GM19468 (cell line): Measurements from ENCODE around the gene GABPB2.

Source experiments
- ATAC-seq: cut with Tn5 transposase; IDR thresholded peaks from one replicate; pipeline ENCODE4 v1.9.1; 2021; ENCODE audit warnings: mild to moderate bottlenecking, moderate library complexity, moderate number of reproducible peaks; ENCODE audit not compliant: unreplicated experiment; ENCODE audit errors: extremely low read depth

The GABPB2 gene

GRCh38 chr1:151131701-151132334 lies 61.3 kb downstream of the GABPB2 start:
- ATAC-seq = no peak

- no peak for ATAC-seq
These were observed 61.9 kb downstream of the GABPB2 start for GRCh38 chr1:151132335-151133017.

DNA sequence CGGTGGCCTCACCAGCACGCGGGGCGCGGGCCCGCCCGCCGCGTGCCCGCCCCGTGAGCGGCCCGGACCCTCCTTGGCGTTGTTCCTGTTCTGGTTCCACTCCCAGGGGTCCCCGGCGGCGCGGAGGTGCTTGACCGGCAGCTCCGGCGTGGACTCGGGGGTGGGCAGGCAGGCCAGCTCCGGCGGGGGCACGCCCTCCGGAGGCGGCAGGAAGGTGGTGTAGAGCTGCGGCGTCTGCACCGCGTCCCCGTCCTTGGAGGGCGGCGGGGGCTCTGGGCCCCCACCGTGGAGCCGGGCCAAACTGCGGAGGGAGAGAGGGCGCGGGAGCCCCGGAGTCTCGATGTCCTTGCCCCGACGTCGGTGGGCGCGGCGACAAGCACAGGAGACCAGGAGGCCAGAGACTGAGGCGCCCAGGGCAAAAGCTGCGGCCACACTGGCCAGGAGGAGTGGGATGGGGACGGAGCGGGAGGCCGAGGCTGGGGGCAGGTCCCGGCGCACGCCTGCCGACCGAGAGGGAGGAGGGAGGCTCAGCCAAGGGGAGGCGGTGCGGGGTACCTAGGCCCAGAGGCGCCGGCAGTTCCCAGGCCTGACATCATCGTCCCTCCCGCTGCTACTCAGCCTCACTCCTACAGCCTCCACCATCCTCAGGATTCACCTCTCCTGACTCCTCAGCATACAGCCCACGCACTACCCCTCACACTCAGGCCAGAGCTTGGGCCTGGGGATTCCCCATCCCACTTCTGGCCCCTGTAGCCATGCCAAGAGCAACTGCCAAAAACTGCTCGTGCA lies 62.7 kb downstream of the GABPB2 start:
- no peak for ATAC-seq

- no peak for ATAC-seq
These were observed 63.8 kb downstream of the GABPB2 start for GRCh38 chr1:151134396-151134795.

GRCh38 chr1:151134991-151135390 lies 64.4 kb downstream of the GABPB2 start:
- ATAC-seq = no peak

- no peak for ATAC-seq
These were observed 65.1 kb downstream of the GABPB2 start for GRCh38 chr1:151135433-151136385.

DNA sequence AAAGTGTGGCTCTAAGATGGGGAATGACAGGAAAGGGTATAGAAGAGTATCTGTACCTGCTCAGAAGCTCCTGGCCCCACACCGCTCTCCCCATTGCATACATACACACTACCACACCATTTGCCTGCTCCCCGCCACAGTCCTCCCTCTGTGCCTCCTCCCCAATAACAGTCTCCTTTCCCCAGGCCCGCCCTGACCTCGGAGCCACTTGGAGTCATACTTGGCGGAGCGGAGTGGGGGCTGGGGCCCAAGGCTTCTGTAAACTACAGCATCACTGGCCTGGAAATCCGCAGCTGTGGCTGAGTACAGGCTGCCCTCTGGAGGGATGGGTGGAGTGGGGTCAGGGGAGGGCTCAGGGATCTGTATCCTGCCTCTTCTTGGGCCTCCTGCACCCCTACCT lies 67.2 kb downstream of the GABPB2 start:
- ATAC-seq = no peak

DNA sequence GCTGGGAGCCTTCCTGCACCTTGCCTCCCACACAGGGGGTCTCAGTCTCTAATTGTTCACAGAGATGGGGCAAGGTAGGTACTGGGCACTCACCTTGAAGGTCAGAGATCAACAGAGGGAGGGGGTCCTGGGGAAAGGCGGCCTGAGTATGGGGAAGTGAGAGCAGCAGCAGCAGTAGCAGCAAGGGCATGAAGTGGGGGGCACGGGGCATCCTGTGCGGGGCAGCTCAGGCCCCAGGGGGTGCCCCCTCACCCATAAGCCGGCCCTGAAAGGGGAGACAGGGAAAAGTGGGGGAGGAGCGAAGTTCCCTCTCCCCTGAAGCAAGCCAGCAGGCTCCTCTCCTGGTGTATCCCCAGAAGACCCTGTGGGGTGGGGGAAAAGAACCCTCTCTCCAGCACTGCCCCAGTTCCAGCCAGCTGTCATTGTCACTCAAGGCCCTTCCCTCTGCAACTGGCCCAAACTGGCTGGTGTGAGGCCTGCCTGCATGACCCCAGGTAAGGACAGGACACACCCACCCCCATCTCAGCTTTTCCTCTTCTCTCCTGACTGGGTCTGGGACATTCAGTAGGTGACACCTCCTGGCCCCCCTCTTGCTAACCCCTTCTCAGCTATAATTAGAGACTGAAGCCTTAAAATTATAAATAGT lies 72.0 kb downstream of the GABPB2 start:
- no peak for ATAC-seq

DNA sequence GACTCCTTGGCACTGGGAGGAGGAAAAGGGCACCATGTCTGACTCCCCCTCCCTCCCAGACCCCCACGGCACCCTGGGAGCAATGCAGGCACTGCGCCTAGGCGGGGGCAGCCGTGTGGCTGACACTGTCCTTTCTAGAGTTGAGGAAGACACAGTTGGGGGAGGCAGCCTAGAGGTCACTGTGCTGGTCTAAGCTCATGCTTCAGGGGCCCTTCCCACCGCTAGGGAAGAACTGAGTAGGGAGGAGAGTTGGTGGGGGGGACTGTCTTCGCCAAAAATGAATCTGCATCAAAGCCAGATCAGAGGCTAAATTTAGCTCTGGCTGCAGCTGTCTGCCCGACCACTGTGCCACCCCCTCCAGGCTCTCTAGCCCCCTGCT lies 72.5 kb downstream of the GABPB2 start:
- ATAC-seq = no peak

DNA sequence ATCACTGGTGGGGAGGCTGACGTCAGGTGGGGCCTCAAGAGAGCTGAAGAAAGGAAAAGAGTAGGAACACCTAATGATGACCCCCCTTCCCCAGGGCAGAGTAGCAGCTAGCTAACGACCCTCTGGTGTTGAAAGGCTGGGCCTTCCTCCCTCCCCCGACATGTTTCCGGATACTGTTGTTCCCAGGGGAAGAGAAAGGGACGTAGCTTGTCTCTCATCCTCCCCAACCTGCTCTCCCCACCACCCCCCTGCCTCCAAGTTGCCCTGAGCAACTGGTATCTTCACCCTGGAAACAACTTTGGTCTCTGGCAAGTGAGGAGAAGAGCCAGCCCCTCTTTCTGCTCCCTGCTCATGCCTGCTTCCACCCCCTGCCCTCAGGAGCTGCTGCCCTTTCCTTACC lies 73.4 kb downstream of the GABPB2 start:
- ATAC-seq = no peak

DNA sequence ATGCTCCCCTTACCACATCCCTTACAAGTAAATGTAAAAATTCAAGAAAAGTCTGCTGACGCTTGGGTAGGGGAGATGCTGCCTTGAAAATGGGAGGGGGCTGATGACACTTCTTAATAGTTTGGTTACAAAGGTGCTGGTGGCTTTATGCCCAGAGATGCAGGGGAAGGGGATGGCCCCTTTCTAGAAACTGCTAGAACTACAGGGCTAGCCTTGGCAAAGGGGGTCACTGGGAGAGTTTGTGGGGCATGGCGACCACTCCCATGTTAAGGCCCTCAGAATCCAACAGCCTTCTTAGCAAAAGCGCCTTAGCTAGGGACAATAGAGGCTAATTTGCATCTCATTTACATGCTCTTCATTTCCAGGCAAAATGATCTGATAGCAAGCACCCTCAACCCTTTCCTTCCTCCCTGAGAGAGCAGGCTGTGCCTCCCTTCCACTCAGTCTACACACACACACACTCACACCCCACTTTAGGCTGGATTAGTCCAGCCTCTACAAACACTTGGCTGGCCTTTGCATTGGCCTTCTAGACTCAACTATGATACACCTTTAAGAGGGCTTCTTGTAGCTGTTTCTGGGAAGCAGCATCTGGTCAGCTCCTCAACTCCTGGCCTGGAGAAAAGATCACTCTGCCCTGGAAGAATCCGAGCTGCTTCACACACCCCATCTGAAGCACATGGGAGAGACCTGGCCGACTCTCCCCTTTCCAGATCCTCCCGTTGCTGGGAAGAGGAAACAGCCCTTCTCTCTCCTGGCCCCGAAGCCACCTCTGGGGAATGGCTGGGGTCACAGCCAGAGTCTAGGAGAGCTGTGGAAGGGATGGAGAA lies 74.1 kb downstream of the GABPB2 start:
- ATAC-seq = no peak

DNA sequence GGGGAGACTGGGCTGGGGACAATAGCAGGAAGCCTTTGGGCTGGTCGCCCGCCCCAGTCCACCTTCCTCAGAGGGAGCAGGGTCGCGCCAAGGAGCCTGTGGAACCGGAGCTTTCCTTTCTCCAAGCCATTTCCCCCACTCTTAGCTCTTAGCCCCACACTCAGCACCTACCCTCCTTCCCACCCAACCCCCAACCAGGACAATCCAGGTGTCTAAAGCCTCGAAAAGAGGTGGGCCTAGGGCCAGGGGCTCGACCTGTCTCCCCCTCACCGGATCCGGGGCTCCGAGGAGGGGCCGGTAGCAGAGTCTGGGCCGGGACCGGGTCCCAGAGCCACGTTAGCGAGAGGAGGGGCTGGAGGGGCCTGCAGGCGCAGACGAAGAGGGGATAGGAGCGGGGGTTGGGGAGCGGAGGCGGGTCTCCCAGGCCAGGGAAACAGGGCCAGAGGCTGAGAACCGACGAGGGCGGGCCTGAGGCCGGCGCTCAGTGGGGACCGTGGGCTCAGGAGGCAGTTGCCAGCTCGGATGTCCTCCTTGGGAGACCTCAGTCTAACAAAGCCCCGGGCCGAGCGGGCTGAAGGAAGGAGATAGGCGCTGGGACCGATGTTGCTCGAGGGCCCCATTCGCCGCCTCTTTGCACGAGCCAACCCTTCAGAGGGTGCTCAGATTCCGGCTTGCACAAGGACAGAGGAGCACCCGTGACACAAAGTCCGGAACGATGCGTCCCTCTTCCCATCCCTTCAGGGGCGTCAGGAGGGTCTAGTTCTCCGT lies 74.9 kb downstream of the GABPB2 start:
- no peak for ATAC-seq

GRCh38 chr1:151146072-151146411 lies 75.5 kb downstream of the GABPB2 start:
- no peak for ATAC-seq

DNA sequence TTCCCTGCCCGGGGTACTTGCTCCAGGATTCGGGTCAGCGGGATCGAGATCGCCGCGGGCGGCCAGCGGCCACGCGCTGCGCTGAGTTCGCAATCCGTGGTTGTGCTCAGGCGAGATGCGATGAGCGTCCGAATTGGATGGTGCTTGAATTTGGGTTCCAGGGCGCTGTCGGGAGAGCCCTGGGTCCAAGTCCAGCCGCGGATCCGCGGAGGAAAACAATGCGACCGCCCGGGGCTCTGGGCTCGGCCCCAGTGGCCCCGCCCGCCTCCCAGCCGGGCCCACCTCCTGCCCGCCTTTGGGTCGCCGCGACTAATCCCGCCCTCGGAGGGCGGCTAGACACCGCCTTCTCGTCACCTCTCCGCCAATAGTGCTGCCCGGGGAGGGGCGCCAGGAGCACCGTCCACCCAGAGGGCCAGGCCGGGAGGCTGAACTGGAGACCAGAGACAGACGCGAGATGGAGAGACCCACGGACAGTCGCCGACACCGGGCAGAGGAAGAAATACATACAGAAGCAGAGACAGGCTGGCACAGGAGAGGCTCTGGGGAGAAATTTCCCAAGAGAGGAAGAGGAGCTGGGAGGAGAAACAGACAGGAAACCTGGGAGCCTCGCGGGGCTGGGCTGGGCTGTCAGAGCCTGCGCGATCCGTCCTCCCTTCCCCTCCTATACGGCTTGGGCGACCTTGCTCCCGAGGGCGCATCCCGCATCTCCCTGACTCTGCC lies 76.0 kb downstream of the GABPB2 start, which contains the start of gene SEMA6C:
TSS of gene SEMA6C (minus strand) at position 220 of the 720 bp plus-strand sequence. CDS start 4,010 bp downstream, outside the sequence.
- peak; percentile 89 for ATAC-seq

- ATAC-seq = no peak
These were observed 76.6 kb downstream of the GABPB2 start for GRCh38 chr1:151147132-151147503.

- ATAC-seq = no peak
These were observed 77.1 kb downstream of the GABPB2 start for GRCh38 chr1:151147665-151148064.

DNA sequence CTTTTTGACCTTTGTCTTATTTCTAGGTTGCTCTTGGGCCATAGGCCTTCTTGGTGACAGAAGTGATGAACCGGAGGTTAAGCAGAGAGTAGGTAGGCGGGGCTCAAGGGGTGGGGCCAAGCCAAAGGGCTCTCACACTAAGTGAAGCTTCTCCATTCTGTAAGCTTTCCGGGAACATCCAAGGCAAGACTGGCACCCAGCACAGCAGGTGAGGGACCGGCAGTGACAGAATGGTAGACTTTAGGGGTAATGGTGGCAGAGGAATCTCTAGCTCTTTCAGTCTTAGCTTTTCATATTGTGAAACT lies 85.9 kb downstream of the GABPB2 start, which contains the start of gene TNFAIP8L2:
TSS of gene TNFAIP8L2 (plus strand) at position 135 of the 305 bp plus-strand sequence. CDS start 2,049 bp downstream, outside the sequence.
- ATAC-seq = no peak
